ENCODE measurements around the gene FKBP1B. TPM values are rescaled to one million over a fixed set of nuclear protein-coding genes. Genes with fewer than 3 reads are reported as not detected.
"Not testable (repeated sequence)": the region's sequence is repeated elsewhere in the genome, so short reads cannot be mapped to it uniquely, and the experiment has no call there.

Gene FKBP1B
- total RNA-seq, 1 donor from 2014 or later, result 16.2 TPM

DNA sequence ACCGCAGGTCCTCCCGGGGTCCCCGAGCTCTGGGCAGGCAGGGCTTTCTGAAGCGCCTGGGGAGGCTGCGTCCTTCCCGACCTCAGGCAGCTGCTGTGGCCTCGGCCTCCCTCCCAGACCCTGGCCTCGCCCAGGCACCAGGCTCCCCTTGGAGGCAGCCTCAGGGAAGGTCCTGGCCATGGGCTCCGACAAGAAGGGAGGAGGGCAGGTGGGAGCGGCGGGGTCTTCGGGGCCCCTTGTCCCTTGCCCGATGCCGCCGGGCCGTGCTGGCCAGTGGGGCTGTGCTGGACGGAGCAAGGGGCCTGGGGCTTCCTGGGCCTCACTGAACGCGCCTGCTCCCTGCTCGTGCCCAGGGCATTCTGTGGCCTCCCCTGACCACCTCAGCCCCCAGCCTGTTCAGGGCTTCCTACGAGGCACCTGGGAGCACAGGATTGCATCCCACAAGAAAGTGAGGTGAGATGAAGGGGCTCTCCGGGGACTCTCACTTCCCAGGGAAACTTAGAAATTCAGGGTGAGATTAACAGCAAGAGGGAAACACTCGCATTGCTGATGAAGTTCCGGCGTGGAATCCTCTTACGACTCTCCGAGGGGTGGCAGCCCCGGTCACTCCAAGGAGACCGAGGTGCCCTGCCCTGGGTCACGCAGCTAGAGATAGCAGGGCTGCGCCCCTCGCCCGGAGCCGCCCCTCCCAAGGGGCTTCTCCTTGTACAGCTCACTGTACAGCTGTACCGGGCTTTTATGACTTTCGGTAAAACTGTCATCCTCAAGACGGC, 38.9 kb upstream of the FKBP1B start:
- no peak overlapping the region for H3K27ac Mint-ChIP-seq (ENCODE audit: unreplicated experiment)
- no peaks in the 10 kb centered on the region for H3K9me3 Mint-ChIP-seq (ENCODE audit: low read depth)
- peak overlapping the region; percentile 16 for H3K4me3 Mint-ChIP-seq (ENCODE audit: unreplicated experiment)
- no peaks in the 10 kb centered on the region for H3K36me3 Mint-ChIP-seq (ENCODE audit: low read depth)
- TF ChIP-seq, protein P1, sequence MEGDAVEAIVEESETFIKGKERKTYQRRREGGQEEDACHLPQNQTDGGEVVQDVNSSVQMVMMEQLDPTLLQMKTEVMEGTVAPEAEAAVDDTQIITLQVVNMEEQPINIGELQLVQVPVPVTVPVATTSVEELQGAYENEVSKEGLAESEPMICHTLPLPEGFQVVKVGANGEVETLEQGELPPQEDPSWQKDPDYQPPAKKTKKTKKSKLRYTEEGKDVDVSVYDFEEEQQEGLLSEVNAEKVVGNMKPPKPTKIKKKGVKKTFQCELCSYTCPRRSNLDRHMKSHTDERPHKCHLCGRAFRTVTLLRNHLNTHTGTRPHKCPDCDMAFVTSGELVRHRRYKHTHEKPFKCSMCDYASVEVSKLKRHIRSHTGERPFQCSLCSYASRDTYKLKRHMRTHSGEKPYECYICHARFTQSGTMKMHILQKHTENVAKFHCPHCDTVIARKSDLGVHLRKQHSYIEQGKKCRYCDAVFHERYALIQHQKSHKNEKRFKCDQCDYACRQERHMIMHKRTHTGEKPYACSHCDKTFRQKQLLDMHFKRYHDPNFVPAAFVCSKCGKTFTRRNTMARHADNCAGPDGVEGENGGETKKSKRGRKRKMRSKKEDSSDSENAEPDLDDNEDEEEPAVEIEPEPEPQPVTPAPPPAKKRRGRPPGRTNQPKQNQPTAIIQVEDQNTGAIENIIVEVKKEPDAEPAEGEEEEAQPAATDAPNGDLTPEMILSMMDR (IDR thresholded peaks at IDR 0.05), result no peak
- H3K4me1 Mint-ChIP-seq (ENCODE audit: low read depth), result peaks cover 10% of the 10 kb centered on the region
- peaks cover 6% of the 10 kb centered on the region for H3K27me3 Mint-ChIP-seq (ENCODE audit: low read depth)
- no peak for DNase-seq (ENCODE audit: low spot score)

DNA sequence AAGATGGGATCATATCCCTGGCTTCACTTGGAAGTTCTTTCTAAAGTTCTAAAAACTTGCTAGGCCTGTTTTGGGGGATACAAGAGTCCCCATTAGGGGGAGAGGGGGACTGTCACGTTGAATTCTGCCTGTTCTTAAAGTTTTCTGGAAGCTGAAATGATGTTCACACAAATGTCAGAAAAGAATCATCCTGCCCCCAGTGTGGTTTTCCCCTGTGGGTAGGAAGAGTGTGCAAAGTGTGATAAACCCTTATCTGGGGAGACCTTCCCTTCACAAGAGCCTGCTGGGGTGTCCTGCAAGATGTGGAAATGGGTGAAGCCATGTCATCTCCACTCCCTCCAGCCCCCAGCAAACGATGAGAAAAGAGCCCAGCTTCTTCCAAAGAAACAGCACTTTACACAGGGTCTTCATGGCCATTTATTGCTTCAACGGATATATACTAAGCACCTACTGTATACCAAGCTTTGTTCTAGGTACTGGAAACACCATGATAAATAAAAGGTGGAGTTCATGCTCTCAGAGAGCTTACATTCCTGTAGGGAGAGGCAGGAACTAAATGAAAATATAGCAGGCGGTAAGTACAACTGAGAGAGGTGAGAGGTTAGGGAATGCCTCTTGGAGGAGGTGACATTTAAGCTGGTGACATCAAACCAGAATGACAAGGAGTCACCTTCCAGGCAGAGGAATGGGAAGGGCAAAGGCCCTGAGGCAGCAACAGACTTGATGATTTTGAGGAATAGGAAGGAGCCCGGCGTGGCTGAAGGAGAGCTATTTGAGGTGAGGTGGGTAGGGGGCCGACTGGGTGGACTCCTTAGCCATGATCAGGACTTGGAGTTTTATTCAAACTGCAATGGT, 38.1 kb upstream of the FKBP1B start:
- H3K4me3 Mint-ChIP-seq (ENCODE audit: unreplicated experiment), result no peak overlapping the region

DNA sequence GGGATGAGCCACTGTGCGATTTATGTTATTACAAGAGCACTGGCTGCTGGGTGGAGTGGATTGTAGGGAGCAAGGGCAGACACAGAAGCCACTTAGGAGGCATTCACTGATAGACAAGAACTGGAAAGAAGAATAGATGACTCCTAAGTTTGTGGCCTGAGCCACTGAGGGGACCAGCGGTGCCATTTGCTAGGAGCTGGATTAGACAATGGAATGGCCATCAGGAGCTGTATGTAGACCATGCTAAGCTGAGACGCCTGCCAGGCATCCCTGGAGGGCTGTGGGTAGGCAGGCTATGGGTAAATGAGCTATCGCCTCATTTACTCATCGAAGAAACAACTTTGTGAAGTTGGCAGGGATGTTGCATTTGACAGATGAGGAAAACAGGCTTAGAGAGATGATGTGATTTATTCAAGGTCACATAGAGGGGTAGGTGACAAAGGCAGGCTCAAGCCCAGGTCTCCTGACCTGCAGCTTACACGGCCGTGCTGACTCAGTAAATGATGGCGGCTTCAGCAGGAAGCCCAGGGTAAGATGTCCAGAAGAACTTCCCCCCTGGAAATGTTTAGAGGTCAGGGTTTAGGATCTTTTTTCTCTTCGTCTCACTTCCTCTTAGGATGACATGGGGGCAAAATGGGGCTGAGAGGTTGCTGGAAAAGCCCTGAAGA, 36.9 kb upstream of the FKBP1B start:
- no peak overlapping the region for H3K27ac Mint-ChIP-seq (ENCODE audit: unreplicated experiment)
- H3K27me3 Mint-ChIP-seq (ENCODE audit: low read depth), result peaks cover 6% of the 10 kb centered on the region
- no peaks in the 10 kb centered on the region for H3K36me3 Mint-ChIP-seq (ENCODE audit: low read depth)
- TF ChIP-seq, protein P1 (IDR thresholded peaks at IDR 0.05), result no peak
- H3K4me1 Mint-ChIP-seq (ENCODE audit: low read depth), result peaks cover 17% of the 10 kb centered on the region
- H3K4me3 Mint-ChIP-seq (ENCODE audit: unreplicated experiment), result no peak overlapping the region
- no peak for DNase-seq (ENCODE audit: low spot score)
- H3K9me3 Mint-ChIP-seq (ENCODE audit: low read depth), result no peaks in the 10 kb centered on the region

More for the DNA sequence above, 38.1 kb upstream of the FKBP1B start:
- DNase-seq (ENCODE audit: low spot score), result no peak
- H3K36me3 Mint-ChIP-seq (ENCODE audit: low read depth), result no peaks in the 10 kb centered on the region
- H3K9me3 Mint-ChIP-seq (ENCODE audit: low read depth), result no peaks in the 10 kb centered on the region
- peaks cover 17% of the 10 kb centered on the region for H3K4me1 Mint-ChIP-seq (ENCODE audit: low read depth)
- TF ChIP-seq, protein P1 (IDR thresholded peaks at IDR 0.05), result no peak
- H3K27ac Mint-ChIP-seq (ENCODE audit: unreplicated experiment), result no peak overlapping the region
- H3K27me3 Mint-ChIP-seq (ENCODE audit: low read depth), result peaks cover 6% of the 10 kb centered on the region

DNA sequence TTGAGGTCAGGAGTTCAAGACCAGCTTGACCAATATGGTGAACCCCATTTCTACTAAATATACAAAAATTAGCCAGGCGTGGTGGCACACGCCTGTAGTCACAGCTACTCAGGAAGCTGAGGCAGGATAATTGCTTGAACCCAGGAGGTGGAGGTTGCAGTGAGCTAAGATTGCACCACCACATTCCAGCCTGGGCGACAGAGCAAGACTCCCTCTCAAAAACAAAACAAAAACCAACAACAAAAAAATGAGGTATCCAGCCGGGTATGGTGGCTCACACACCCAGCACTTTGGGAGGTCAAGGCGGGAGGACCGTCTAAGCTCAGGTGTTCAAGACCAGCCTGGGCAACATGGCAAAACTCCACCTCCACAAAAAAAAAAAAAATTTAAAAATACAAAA, 34.6 kb upstream of the FKBP1B start:
- not testable (repeated sequence) for H3K27me3 Mint-ChIP-seq (ENCODE audit: low read depth); DNase-seq (ENCODE audit: low spot score); H3K4me3 Mint-ChIP-seq (ENCODE audit: unreplicated experiment); H3K27ac Mint-ChIP-seq (ENCODE audit: unreplicated experiment); H3K9me3 Mint-ChIP-seq (ENCODE audit: low read depth); H3K36me3 Mint-ChIP-seq (ENCODE audit: low read depth)
- peaks cover 11% of the 10 kb centered on the region for H3K4me1 Mint-ChIP-seq (ENCODE audit: low read depth)

DNA sequence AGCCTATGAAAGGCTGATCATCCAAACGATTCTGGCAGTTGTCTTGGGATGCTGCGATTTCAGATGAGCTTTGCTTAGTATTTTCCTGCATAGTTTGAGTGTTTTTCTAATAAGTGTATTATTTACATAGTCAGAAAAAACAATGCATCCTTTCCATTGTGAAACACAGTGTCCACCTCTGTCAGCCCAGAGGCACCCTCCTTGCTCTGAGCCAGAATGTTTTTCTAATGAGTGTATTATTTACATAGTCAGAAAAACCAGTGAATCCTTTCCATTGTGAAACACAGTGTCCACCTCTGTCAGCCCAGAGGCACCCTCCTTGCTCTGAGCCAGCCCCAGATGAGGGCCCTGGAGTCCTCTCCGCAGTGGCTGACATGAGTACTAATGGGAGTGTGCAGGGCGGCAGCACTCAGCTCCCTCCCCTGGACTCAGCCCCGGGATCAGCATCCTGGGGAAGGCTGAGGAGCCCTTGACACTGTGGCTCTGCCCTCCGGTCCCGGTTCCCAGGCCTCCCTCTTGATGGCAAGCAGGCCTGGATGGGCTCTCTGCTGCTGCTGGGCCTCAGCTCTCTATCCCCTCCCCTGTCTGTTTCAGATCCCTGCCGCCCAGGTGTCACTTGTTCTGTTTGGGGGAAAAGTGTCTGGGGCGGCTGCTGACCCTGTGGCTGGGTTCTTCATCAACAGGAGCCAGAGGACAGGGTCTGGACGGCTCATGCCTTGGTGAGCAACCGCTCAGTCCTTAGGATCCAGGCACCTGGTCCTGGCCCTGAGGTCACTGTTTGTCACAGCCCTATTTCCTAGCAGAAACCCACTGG, 33.8 kb upstream of the FKBP1B start:
- TF ChIP-seq, protein P1 (IDR thresholded peaks at IDR 0.05), result no peak

More for the DNA sequence above, 33.8 kb upstream of the FKBP1B start:
- peaks cover 11% of the 10 kb centered on the region for H3K4me1 Mint-ChIP-seq (ENCODE audit: low read depth)
- no peak for DNase-seq (ENCODE audit: low spot score)
- H3K27me3 Mint-ChIP-seq (ENCODE audit: low read depth), result peaks cover 3% of the 10 kb centered on the region
- no peak overlapping the region for H3K4me3 Mint-ChIP-seq (ENCODE audit: unreplicated experiment)
- H3K36me3 Mint-ChIP-seq (ENCODE audit: low read depth), result no peaks in the 10 kb centered on the region
- peak overlapping the region; percentile 8 for H3K27ac Mint-ChIP-seq (ENCODE audit: unreplicated experiment)
- no peaks in the 10 kb centered on the region for H3K9me3 Mint-ChIP-seq (ENCODE audit: low read depth)

All from chondrocyte (in vitro differentiated cells).